ENCODE results near the gene RNF112. TPM values are rescaled to one million over a fixed set of nuclear protein-coding genes. Genes with fewer than 3 reads are reported as not detected.

The RNF112 gene
- total RNA-seq, 1 experiment from 2014 or later, result 0.81 TPM

- H4K8ac ChIP-seq (replicated peaks; ENCODE audit: insufficient read length, low read depth, low read length), result no peak overlapping the region
- H3T11ph ChIP-seq (ENCODE audit: low read length), result no peak overlapping the region
- peaks cover 21 to 40% of the 10 kb centered on the region in 2 experiments for H3K4me1 Mint-ChIP-seq
- H3K4me3 Mint-ChIP-seq, result no peak overlapping the region
- no peak for DNase-seq
- H2BK20ac ChIP-seq (ENCODE audit: low read depth, low read length, poor library complexity, severe bottlenecking), result no peak overlapping the region
- no peak overlapping the region for H3K18ac ChIP-seq (ENCODE audit: insufficient read length, low read depth, low read length)
- H3K27me3 ChIP-seq (ENCODE audit: insufficient read depth, low read length), result no peaks in the 10 kb centered on the region
- no peak overlapping the region for H2AK5ac ChIP-seq (ENCODE audit: insufficient read length, low read length)
- no peak overlapping the region for H3K4ac ChIP-seq (ENCODE audit: low read depth, low read length)
- H2BK15ac ChIP-seq (ENCODE audit: low read depth, low read length), result no peak overlapping the region
- no peaks in the 10 kb centered on the region for H3K27me3 Mint-ChIP-seq (ENCODE audit: low read depth)
- no CpG with 5 or more reads among the region's 7 CpGs for WGBS (ENCODE audit: extremely low coverage, insufficient read length, low lambda C conversion rate)
- H3K27ac ChIP-seq (ENCODE audit: insufficient read length, low read depth, low read length), result no peak overlapping the region
- H2BK120ac ChIP-seq (ENCODE audit: low read depth, low read length, poor library complexity, severe bottlenecking), result no peak overlapping the region
- H3K23ac ChIP-seq (ENCODE audit: insufficient read length, low read depth, low read length), result no peak overlapping the region
- H3K9ac ChIP-seq (ENCODE audit: extremely low read depth, insufficient read length, low read length), result no peak overlapping the region
- H3K4me1 ChIP-seq (ENCODE audit: insufficient read depth, low read length), result no peaks in the 10 kb centered on the region
- peaks cover 4% of the 10 kb centered on the region; the same call in 1 of the 2 replicates for H3K79me2 ChIP-seq (ENCODE audit: insufficient read depth, low read length)
- no peak overlapping the region for H4K91ac ChIP-seq (ENCODE audit: insufficient read length, low read depth, low read length)
- H3K23me2 ChIP-seq (ENCODE audit: insufficient read length, low read depth, low read length, poor library complexity, severe bottlenecking), result peaks cover 7% of the 10 kb centered on the region
- H2AFZ ChIP-seq (ENCODE audit: low read length), result no peak overlapping the region
- no peak overlapping the region for H3K14ac ChIP-seq (ENCODE audit: insufficient read depth, low read length)
- H2BK12ac ChIP-seq (ENCODE audit: insufficient read length, low read depth, low read length), result no peak overlapping the region
- H3K9me3 ChIP-seq (ENCODE audit: control insufficient read depth, low read depth, low read length), result no peaks in the 10 kb centered on the region
- H3K56ac ChIP-seq (ENCODE audit: insufficient read length, low read depth, low read length), result no peak overlapping the region
- peaks cover 6% of the 10 kb centered on the region for H3K79me1 ChIP-seq (ENCODE audit: insufficient read depth, low read depth, low read length, poor library complexity, severe bottlenecking)
- H4K20me1 ChIP-seq (ENCODE audit: control insufficient read depth, insufficient read depth, insufficient read length), result no peaks in the 10 kb centered on the region
- no peak for TF ChIP-seq CTCF (conservative IDR thresholded peaks at IDR 0.05)
- H3K36me3 Mint-ChIP-seq (ENCODE audit: insufficient read depth in 1 of 3, low read depth in 3 of 3), result peaks cover 37 to 63% (median 61%) of the 10 kb centered on the region in 3 experiments
- H3K27ac Mint-ChIP-seq, result no peak overlapping the region
- no peaks in the 10 kb centered on the region for H3K9me3 Mint-ChIP-seq
- H2BK5ac ChIP-seq (ENCODE audit: insufficient read length, low read length), result no peak overlapping the region
- no peak overlapping the region for H3K4me2 ChIP-seq (ENCODE audit: insufficient read depth, insufficient read length, low read length)
- no peak overlapping the region for H4K5ac ChIP-seq (ENCODE audit: insufficient read length, low read depth, low read length)
Measured at GRCh38 chr17:19381361-19381740, 29.7 kb upstream of the RNF112 start.

Data from H9 (cell line).